Measurements from ENCODE around the gene CDC42BPA. TPM values are rescaled to one million over a fixed set of nuclear protein-coding genes. Genes with fewer than 3 reads are reported as not detected.

CDC42BPA gene
- total RNA-seq, 1 experiment from 2014 or later: 30.1 TPM

GRCh38 chr1:227077783-227078182 lies 240.5 kb downstream of the CDC42BPA start:
- H2BK15ac ChIP-seq (ENCODE audit: low read depth, low read length): no peak overlapping the region
- no peak overlapping the region for H3K18ac ChIP-seq (ENCODE audit: insufficient read length, low read depth, low read length)
- H3K9me3 Mint-ChIP-seq: peaks cover 0 to 2% of the 10 kb centered on the region in 2 experiments; a peak in 1 of 5 replicates
- no peaks in the 10 kb centered on the region for H3K4me1 ChIP-seq (ENCODE audit: insufficient read depth, low read length)
- no peaks in the 10 kb centered on the region for H3K27me3 ChIP-seq (ENCODE audit: insufficient read depth, low read length)
- no peak overlapping the region for H4K5ac ChIP-seq (ENCODE audit: insufficient read length, low read depth, low read length)
- no peak overlapping the region for H3K4me3 Mint-ChIP-seq
- no peaks in the 10 kb centered on the region for H3K23me2 ChIP-seq (ENCODE audit: insufficient read length, low read depth, low read length, poor library complexity, severe bottlenecking)
- no peaks in the 10 kb centered on the region for H3K79me2 ChIP-seq (ENCODE audit: insufficient read depth, low read length)
- no peaks in the 10 kb centered on the region for H3K27me3 Mint-ChIP-seq (ENCODE audit: low read depth)
- H3K9ac ChIP-seq (ENCODE audit: extremely low read depth, insufficient read length, low read length): no peak overlapping the region
- no peak overlapping the region for H3K4me2 ChIP-seq (ENCODE audit: insufficient read depth, insufficient read length, low read length)
- no peak overlapping the region for H2BK20ac ChIP-seq (ENCODE audit: low read depth, low read length, poor library complexity, severe bottlenecking)
- no peak overlapping the region for H3K14ac ChIP-seq (ENCODE audit: insufficient read depth, low read length)
- no peak overlapping the region for H4K91ac ChIP-seq (ENCODE audit: insufficient read length, low read depth, low read length)
- no peaks in the 10 kb centered on the region for H3K79me1 ChIP-seq (ENCODE audit: insufficient read depth, low read depth, low read length, poor library complexity, severe bottlenecking)
- H2AFZ ChIP-seq (ENCODE audit: low read length): no peak overlapping the region
- no peak overlapping the region for H3K23ac ChIP-seq (ENCODE audit: insufficient read length, low read depth, low read length)
- H3K56ac ChIP-seq (ENCODE audit: insufficient read length, low read depth, low read length): no peak overlapping the region
- H2BK12ac ChIP-seq (ENCODE audit: insufficient read length, low read depth, low read length): no peak overlapping the region
- no peak overlapping the region for H2BK5ac ChIP-seq (ENCODE audit: insufficient read length, low read length)
- H2AK5ac ChIP-seq (ENCODE audit: insufficient read length, low read length): no peak overlapping the region
- no peaks in the 10 kb centered on the region for H4K20me1 ChIP-seq (ENCODE audit: control insufficient read depth, insufficient read depth, insufficient read length)
- TF ChIP-seq CTCF (conservative IDR thresholded peaks at IDR 0.05): no peak
- H3K4ac ChIP-seq (ENCODE audit: low read depth, low read length): no peak overlapping the region
- DNase-seq: no peak
- no peak overlapping the region for H3K27ac ChIP-seq (ENCODE audit: insufficient read length, low read depth, low read length)
- no peak overlapping the region for H4K8ac ChIP-seq (replicated peaks; ENCODE audit: insufficient read length, low read depth, low read length)
- H3K27ac Mint-ChIP-seq: 0 out of 7 replicates have a peak overlapping the region, but pooled peaks of 1 of the 3 experiments have one; percentile 5
- no peaks in the 10 kb centered on the region for H3K9me3 ChIP-seq (ENCODE audit: control insufficient read depth, low read depth, low read length)
- H3T11ph ChIP-seq (ENCODE audit: low read length): no peak overlapping the region
- peaks cover 0 to 3% (median 2%) of the 10 kb centered on the region in 3 experiments; a peak in 5 of 7 replicates for H3K36me3 Mint-ChIP-seq (ENCODE audit: insufficient read depth in 1 of 3, low read depth in 3 of 3)
- no peak overlapping the region for H2BK120ac ChIP-seq (ENCODE audit: low read depth, low read length, poor library complexity, severe bottlenecking)
- H3K4me1 Mint-ChIP-seq: peaks cover 3 to 4% of the 10 kb centered on the region in 2 experiments

Measured in H9 (cell line).